Transverse colon (tissue), 3 donors: ENCODE results near the gene NUMB.

Experiments
- CTCF ChIP-seq, 5 experiments: fragments of 200-600 bp in 3 of 5; fragments of 450-650 bp in 2 of 5; sonication (generic) in 3 of 5; IDR thresholded peaks; 1 replicate in 2 of 5; 2 replicates in 3 of 5; pipeline ENCODE4 v1.5.1; 2016 to 2017; ENCODE audit warnings: antibody characterized with exemption in 5 of 5, inconsistent platforms in 3 of 5, mild to moderate bottlenecking in 2 of 5, moderate library complexity in 1 of 5
- EP300 ChIP-seq: sonication (generic); formaldehyde crosslinking; IDR thresholded peaks from one replicate; pipeline ENCODE4 v1.6.1; 2017; ENCODE audit warnings: antibody characterized with exemption, low read depth
- POLR2A ChIP-seq: fragments of 450-650 bp; IDR thresholded peaks from one replicate; pipeline ENCODE4 v1.6.1; 2016; ENCODE audit warnings: antibody characterized with exemption, mild to moderate bottlenecking, moderate library complexity

GRCh38 chr14:73455294-73455693, 3.1 kb downstream of the NUMB start:
- TF ChIP-seq CTCF (IDR thresholded peaks at IDR 0.05) (no peak), EP300 (no peak), POLR2A (no peak)
